Activated CD4-positive, alpha-beta T cell treated with anti-CD3 and anti-CD28 coated beads, Interleukin-2, amount 10 ng/mL, durations not matched to agents 24 days and 14 days (primary cell): ENCODE results near the gene SZT2. TPM values are rescaled to one million over a fixed set of nuclear protein-coding genes. Genes with fewer than 3 reads are reported as not detected.
"Not testable (repeated sequence)": the region's sequence is repeated elsewhere in the genome, so short reads cannot be mapped to it uniquely, and the experiment has no call there.

ENCODE experiments used
- DNase-seq: peaks from one replicate; pipeline ENCODE4 v3.0.0; 2022
- H3K27ac Mint-ChIP-seq: one replicate; pipeline ENCODE4 v1.8.0; 2022; ENCODE audit warnings: mild to moderate bottlenecking, mixed read lengths
- H3K27me3 Mint-ChIP-seq: one replicate; pipeline ENCODE4 v1.8.0; 2022; ENCODE audit warnings: mixed read lengths
- H3K36me3 Mint-ChIP-seq: one replicate; pipeline ENCODE4 v1.8.0; 2022; ENCODE audit warnings: low read depth, mild to moderate bottlenecking, mixed read lengths
- H3K4me1 Mint-ChIP-seq: one replicate; pipeline ENCODE4 v1.8.0; 2021; ENCODE audit warnings: mixed read lengths
- H3K4me3 Mint-ChIP-seq: one replicate; pipeline ENCODE4 v1.8.0; 2022; ENCODE audit warnings: mild to moderate bottlenecking, moderate library complexity, mixed read lengths
- H3K9me3 Mint-ChIP-seq: one replicate; pipeline ENCODE4 v1.8.0; 2021; ENCODE audit warnings: mixed read lengths
- intact Hi-C: fragments of 100-400 bp; cut with micrococcal nuclease; formaldehyde crosslinking; loops from one replicate; pipeline ENCODE4 v1.15.1; 2023
- total RNA-seq: library from RNA; stranded (reverse); gene quantifications from 2 replicates; pipeline ENCODE4 v1.2.3, GENCODE V29; 2022

Gene SZT2
- total RNA-seq, 1 donor from 2014 or later = 56.2 TPM

- H3K4me1 Mint-ChIP-seq, H3K27me3 Mint-ChIP-seq, intact Hi-C loops, DNase-seq, H3K4me3 Mint-ChIP-seq, H3K9me3 Mint-ChIP-seq, H3K27ac Mint-ChIP-seq: not testable (repeated sequence)
- peaks cover 29% of the 10 kb centered on the region for H3K36me3 Mint-ChIP-seq
These were observed 23.7 kb downstream of the SZT2 start for GRCh38 chr1:43413426-43413825.

GRCh38 chr1:43414634-43415223 is 25.0 kb downstream of the SZT2 start:
- intact Hi-C loops = loop anchor here (1.0 kb wide), 2 partner anchors 176 to 187 kb away; no protein-coding TSS in a partner anchor
- no peaks in the 10 kb centered on the region for H3K27me3 Mint-ChIP-seq
- DNase-seq = peak; percentile 88
- H3K36me3 Mint-ChIP-seq = peaks cover 28% of the 10 kb centered on the region
- H3K4me3 Mint-ChIP-seq = no peak overlapping the region
- no peak overlapping the region for H3K27ac Mint-ChIP-seq
- H3K4me1 Mint-ChIP-seq = no peaks in the 10 kb centered on the region
- no peaks in the 10 kb centered on the region for H3K9me3 Mint-ChIP-seq

GRCh38 chr1:43415901-43416300 is 26.2 kb downstream of the SZT2 start:
- no peak for DNase-seq
- H3K27ac Mint-ChIP-seq = no peak overlapping the region
- intact Hi-C loops = no loop called here
- no peaks in the 10 kb centered on the region for H3K4me1 Mint-ChIP-seq
- no peaks in the 10 kb centered on the region for H3K9me3 Mint-ChIP-seq
- peaks cover 26% of the 10 kb centered on the region for H3K36me3 Mint-ChIP-seq
- no peaks in the 10 kb centered on the region for H3K27me3 Mint-ChIP-seq
- H3K4me3 Mint-ChIP-seq = no peak overlapping the region

GRCh38 chr1:43418858-43419257 is 29.2 kb downstream of the SZT2 start:
- H3K4me1 Mint-ChIP-seq = peaks cover 7% of the 10 kb centered on the region
- H3K36me3 Mint-ChIP-seq = peaks cover 33% of the 10 kb centered on the region
- no peak overlapping the region for H3K4me3 Mint-ChIP-seq
- intact Hi-C loops = no loop called here
- no peaks in the 10 kb centered on the region for H3K27me3 Mint-ChIP-seq
- H3K9me3 Mint-ChIP-seq = no peaks in the 10 kb centered on the region
- DNase-seq = no peak
- no peak overlapping the region for H3K27ac Mint-ChIP-seq

GRCh38 chr1:43419627-43420425 is 30.1 kb downstream of the SZT2 start:
- DNase-seq = no peak
- Mint-ChIP-seq H3K27ac (no peak overlapping the region), H3K36me3 (peaks cover 34% of the 10 kb centered on the region), H3K4me1 (peaks cover 7% of the 10 kb centered on the region), H3K9me3 (no peaks in the 10 kb centered on the region), H3K4me3 (no peak overlapping the region), H3K27me3 (no peaks in the 10 kb centered on the region)
- intact Hi-C loops = no loop called here

GRCh38 chr1:43420874-43421273 is 31.2 kb downstream of the SZT2 start:
- H3K27ac Mint-ChIP-seq = no peak overlapping the region
- no peak overlapping the region for H3K4me3 Mint-ChIP-seq
- H3K9me3 Mint-ChIP-seq = no peaks in the 10 kb centered on the region
- peaks cover 34% of the 10 kb centered on the region for H3K36me3 Mint-ChIP-seq
- peaks cover 7% of the 10 kb centered on the region for H3K4me1 Mint-ChIP-seq
- DNase-seq = no peak
- intact Hi-C loops = no loop called here
- H3K27me3 Mint-ChIP-seq = no peaks in the 10 kb centered on the region

GRCh38 chr1:43421396-43421795 is 31.7 kb downstream of the SZT2 start:
- Mint-ChIP-seq H3K9me3 (no peaks in the 10 kb centered on the region), H3K27me3 (no peaks in the 10 kb centered on the region), H3K4me3 (no peak overlapping the region), H3K4me1 (peaks cover 7% of the 10 kb centered on the region), H3K27ac (no peak overlapping the region), H3K36me3 (peaks cover 36% of the 10 kb centered on the region)
- intact Hi-C loops = no loop called here
- DNase-seq = no peak

GRCh38 chr1:43421976-43422750 is 32.5 kb downstream of the SZT2 start:
- peaks cover 44% of the 10 kb centered on the region for H3K36me3 Mint-ChIP-seq
- H3K4me1 Mint-ChIP-seq = peaks cover 7% of the 10 kb centered on the region
- DNase-seq = no peak
- H3K27ac Mint-ChIP-seq = no peak overlapping the region
- no peaks in the 10 kb centered on the region for H3K27me3 Mint-ChIP-seq
- H3K9me3 Mint-ChIP-seq = no peaks in the 10 kb centered on the region
- intact Hi-C loops = no loop called here
- no peak overlapping the region for H3K4me3 Mint-ChIP-seq

GRCh38 chr1:43422995-43423671 is 33.4 kb downstream of the SZT2 start:
- H3K4me1 Mint-ChIP-seq = peaks cover 7% of the 10 kb centered on the region
- DNase-seq = no peak
- H3K4me3 Mint-ChIP-seq = no peak overlapping the region
- no peak overlapping the region for H3K27ac Mint-ChIP-seq
- H3K36me3 Mint-ChIP-seq = peaks cover 49% of the 10 kb centered on the region
- intact Hi-C loops = no loop called here
- no peaks in the 10 kb centered on the region for H3K27me3 Mint-ChIP-seq
- H3K9me3 Mint-ChIP-seq = no peaks in the 10 kb centered on the region

- Mint-ChIP-seq H3K9me3 (no peaks in the 10 kb centered on the region), H3K27me3 (no peaks in the 10 kb centered on the region), H3K36me3 (peaks cover 49% of the 10 kb centered on the region), H3K4me3 (no peak overlapping the region), H3K4me1 (peaks cover 7% of the 10 kb centered on the region), H3K27ac (no peak overlapping the region)
- DNase-seq = no peak
- intact Hi-C loops = no loop called here
These were observed 34.2 kb downstream of the SZT2 start for GRCh38 chr1:43423672-43424550.

- Mint-ChIP-seq H3K36me3 (peaks cover 53% of the 10 kb centered on the region), H3K4me3 (no peak overlapping the region), H3K27ac (no peak overlapping the region), H3K4me1 (peaks cover 7% of the 10 kb centered on the region), H3K9me3 (no peaks in the 10 kb centered on the region), H3K27me3 (no peaks in the 10 kb centered on the region)
- intact Hi-C loops = no loop called here
- no peak for DNase-seq
These were observed 35.3 kb downstream of the SZT2 start for GRCh38 chr1:43425045-43425444.

GRCh38 chr1:43426221-43426620 is 36.5 kb downstream of the SZT2 start:
- peaks cover 7% of the 10 kb centered on the region for H3K4me1 Mint-ChIP-seq
- no peak for DNase-seq
- H3K27ac Mint-ChIP-seq = no peak overlapping the region
- intact Hi-C loops = no loop called here
- H3K27me3 Mint-ChIP-seq = no peaks in the 10 kb centered on the region
- H3K36me3 Mint-ChIP-seq = peaks cover 56% of the 10 kb centered on the region
- no peak overlapping the region for H3K4me3 Mint-ChIP-seq
- no peaks in the 10 kb centered on the region for H3K9me3 Mint-ChIP-seq

GRCh38 chr1:43427524-43427923 is 37.8 kb downstream of the SZT2 start:
- H3K36me3 Mint-ChIP-seq = peaks cover 64% of the 10 kb centered on the region
- H3K9me3 Mint-ChIP-seq = no peaks in the 10 kb centered on the region
- no peak overlapping the region for H3K4me3 Mint-ChIP-seq
- peaks cover 7% of the 10 kb centered on the region for H3K4me1 Mint-ChIP-seq
- DNase-seq = no peak
- H3K27ac Mint-ChIP-seq = no peak overlapping the region
- intact Hi-C loops = no loop called here
- no peaks in the 10 kb centered on the region for H3K27me3 Mint-ChIP-seq
